Myocyte (in vitro differentiated cells): ENCODE measurements around the gene GGNBP2. TPM values are rescaled to one million over a fixed set of nuclear protein-coding genes. Genes with fewer than 3 reads are reported as not detected.
"Not testable (repeated sequence)": the region's sequence is repeated elsewhere in the genome, so short reads cannot be mapped to it uniquely, and the experiment has no call there.

Experiments used
- DNase-seq: peaks from one replicate; pipeline ENCODE4 v3.0.0-alpha.2; 2012; ENCODE audit warnings: low read depth
- polyA plus RNA-seq: library from polyadenylated mRNA; unstranded; fragments of >200 nt; gene quantifications from one replicate; pipeline ENCODE4 v1.2.1, GENCODE V29; 2012; ENCODE audit warnings: missing spikeins
- total RNA-seq: library from RNA; depleted of rRNA; stranded (reverse); fragments of >200 nt; gene quantifications from 2 replicates; pipeline ENCODE4 v1.2.3, GENCODE V29; 2014

GGNBP2 gene
- total RNA-seq: 42.4 and 61.4 TPM in 2 replicates
- polyA plus RNA-seq: 40.0 TPM

GRCh38 chr17:36544307-36545076 is at the start of gene GGNBP2:
Gene GGNBP2, plus strand, starts transcription at chr17:36544919. Its CDS starts 806 bp downstream, at chr17:36545725.
- DNase-seq: peak; percentile 95

- DNase-seq: no peak
Observed at GRCh38 chr17:36495076-36495578, 49.6 kb upstream of the GGNBP2 start.

GRCh38 chr17:36496018-36496789 is 48.5 kb upstream of the GGNBP2 start:
- peak; percentile 16 for DNase-seq

GRCh38 chr17:36498155-36498554 is 46.6 kb upstream of the GGNBP2 start:
- DNase-seq: no peak

- DNase-seq: no peak
Observed at GRCh38 chr17:36498560-36499300, 46.0 kb upstream of the GGNBP2 start.

- peak; percentile 38 for DNase-seq
Observed at GRCh38 chr17:36500745-36501225, 43.9 kb upstream of the GGNBP2 start.

GRCh38 chr17:36501351-36501750 is 43.4 kb upstream of the GGNBP2 start:
- no peak for DNase-seq

- DNase-seq: no peak
Observed at GRCh38 chr17:36501963-36502362, 42.8 kb upstream of the GGNBP2 start.

GRCh38 chr17:36503456-36504155 is 41.1 kb upstream of the GGNBP2 start:
- no peak for DNase-seq

GRCh38 chr17:36504156-36504545 is 40.6 kb upstream of the GGNBP2 start:
- no peak for DNase-seq

- no peak for DNase-seq
Observed at GRCh38 chr17:36505171-36505570, 39.5 kb upstream of the GGNBP2 start.

- DNase-seq: no peak
Observed at GRCh38 chr17:36506249-36506826, 38.4 kb upstream of the GGNBP2 start.

- DNase-seq: no peak
Observed at GRCh38 chr17:36506831-36507230, 37.9 kb upstream of the GGNBP2 start.

- DNase-seq: no peak
Observed at GRCh38 chr17:36507266-36507665, 37.5 kb upstream of the GGNBP2 start.

GRCh38 chr17:36508439-36508838 is 36.3 kb upstream of the GGNBP2 start:
- not testable (repeated sequence) for DNase-seq

- DNase-seq: no peak
Observed at GRCh38 chr17:36509272-36509985, 35.3 kb upstream of the GGNBP2 start.

GRCh38 chr17:36510636-36511035 is 34.1 kb upstream of the GGNBP2 start:
- no peak for DNase-seq

- no peak for DNase-seq
Observed at GRCh38 chr17:36511216-36511615, 33.5 kb upstream of the GGNBP2 start.

- DNase-seq: no peak
Observed at GRCh38 chr17:36512641-36513040, 32.1 kb upstream of the GGNBP2 start.

GRCh38 chr17:36514856-36515255 is 29.9 kb upstream of the GGNBP2 start:
- DNase-seq: no peak
